ENCODE results near the gene MSANTD3.

DNA sequence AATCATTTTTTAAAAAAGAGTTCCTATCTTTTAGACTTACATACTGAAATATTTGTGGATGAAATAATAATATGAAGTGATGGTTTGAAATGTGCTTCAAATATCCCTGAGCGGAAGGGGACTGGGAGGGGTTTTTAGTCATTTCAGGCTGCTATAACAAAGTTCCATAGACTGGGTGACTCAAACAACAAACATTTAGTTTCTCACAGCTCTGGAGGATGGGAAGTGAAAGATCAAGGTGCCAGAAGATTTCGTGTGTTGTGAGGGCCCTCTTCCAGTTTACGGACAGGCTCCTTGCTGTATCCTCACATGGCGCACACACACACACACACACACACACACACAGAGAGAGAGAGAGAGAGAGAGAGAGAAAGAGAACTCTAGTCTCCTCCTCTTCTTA, 47.1 kb upstream of the MSANTD3 start:
- TF ChIP-seq, protein P1, sequence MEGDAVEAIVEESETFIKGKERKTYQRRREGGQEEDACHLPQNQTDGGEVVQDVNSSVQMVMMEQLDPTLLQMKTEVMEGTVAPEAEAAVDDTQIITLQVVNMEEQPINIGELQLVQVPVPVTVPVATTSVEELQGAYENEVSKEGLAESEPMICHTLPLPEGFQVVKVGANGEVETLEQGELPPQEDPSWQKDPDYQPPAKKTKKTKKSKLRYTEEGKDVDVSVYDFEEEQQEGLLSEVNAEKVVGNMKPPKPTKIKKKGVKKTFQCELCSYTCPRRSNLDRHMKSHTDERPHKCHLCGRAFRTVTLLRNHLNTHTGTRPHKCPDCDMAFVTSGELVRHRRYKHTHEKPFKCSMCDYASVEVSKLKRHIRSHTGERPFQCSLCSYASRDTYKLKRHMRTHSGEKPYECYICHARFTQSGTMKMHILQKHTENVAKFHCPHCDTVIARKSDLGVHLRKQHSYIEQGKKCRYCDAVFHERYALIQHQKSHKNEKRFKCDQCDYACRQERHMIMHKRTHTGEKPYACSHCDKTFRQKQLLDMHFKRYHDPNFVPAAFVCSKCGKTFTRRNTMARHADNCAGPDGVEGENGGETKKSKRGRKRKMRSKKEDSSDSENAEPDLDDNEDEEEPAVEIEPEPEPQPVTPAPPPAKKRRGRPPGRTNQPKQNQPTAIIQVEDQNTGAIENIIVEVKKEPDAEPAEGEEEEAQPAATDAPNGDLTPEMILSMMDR (conservative IDR thresholded peaks at IDR 0.05; ENCODE audit: low read depth, low read length), result no peak
- no peak for TF ChIP-seq EZH2 (IDR thresholded peaks at IDR 0.05; ENCODE audit: low read length, unreplicated experiment)
